SK-N-SH (cell line): Measurements from ENCODE around the gene LRTM1. TPM values are rescaled to one million over a fixed set of nuclear protein-coding genes. Genes with fewer than 3 reads are reported as not detected.
A peak's percentile ranks its signal among the peaks of the same experiment; 100 is the strongest.

Experiments
- CTCF ChIA-PET: fragments of 300-600, 350-600 bp; formaldehyde crosslinking; extraction: SDS; loops from one replicate; lab custom pipeline; 2021; lab: Yijun Ruan, JAX
- POLR2A ChIA-PET: fragments of 350-600 bp; sonication (Branson Sonifier 250); formaldehyde crosslinking; extraction: SDS; loops from one replicate; lab custom pipeline; 2020; ENCODE audit warnings: antibody characterized with exemption, inconsistent platforms; lab: Yijun Ruan, JAX
- DNase-seq: peaks from one replicate; pipeline ENCODE4 v3.0.0; 2012
- H2AFZ ChIP-seq: fragments of 200-600 bp; sonication (generic); 2 replicates; pipeline ENCODE4 v1.8.1; 2016; ENCODE audit warnings: antibody characterized with exemption, mild to moderate bottlenecking, low read depth
- H3F3A ChIP-seq: fragments of 200-600 bp; sonication (generic); replicated peaks from 2 replicates; pipeline ENCODE3; 2016; ENCODE audit warnings: antibody characterized with exemption, mild to moderate bottlenecking; ENCODE audit not compliant: insufficient read depth
- H3K27ac ChIP-seq, 2 experiments: fragments of 200-500 bp in 1 of 2; fragments of 200-600 bp in 1 of 2; sonication (Bioruptor generic) in 1 of 2; sonication (generic), shearing (Covaris generic) in 1 of 2; 2 replicates each; pipeline versions ENCODE4 v1.5.1 to v1.6.1; 2014 to 2016; ENCODE audit warnings: low read depth in 2 of 2, inconsistent platforms in 1 of 2, low read length in 1 of 2, mild to moderate bottlenecking in 1 of 2, mixed read lengths in 1 of 2
- H3K27me3 ChIP-seq: fragments of 200-600 bp; sonication (generic), shearing (Covaris generic); 2 replicates; pipeline ENCODE4 v1.6.1; 2016; ENCODE audit warnings: mixed run types; ENCODE audit not compliant: insufficient read depth
- H3K36me3 ChIP-seq, 2 experiments: fragments of 200-500 bp in 1 of 2; fragments of 200-600 bp in 1 of 2; sonication (Bioruptor generic) in 1 of 2; sonication (generic) in 1 of 2; replicated peaks in 1 of 2; 2 replicates each; pipeline versions ENCODE3 to v1.5.1; 2014 to 2016; ENCODE audit warnings: low read length in 1 of 2, mild to moderate bottlenecking in 1 of 2; ENCODE audit not compliant: insufficient read depth in 2 of 2, control insufficient read depth in 1 of 2
- H3K4me1 ChIP-seq, 2 experiments: fragments of 200-500 bp in 1 of 2; fragments of 200-600 bp in 1 of 2; sonication (Bioruptor generic) in 1 of 2; sonication (generic), shearing (Covaris generic) in 1 of 2; 2 replicates each; pipeline versions ENCODE4 v1.5.1 to v1.6.1; 2014 to 2016; ENCODE audit warnings: low read depth in 1 of 2, low read length in 1 of 2, mixed run types in 1 of 2; ENCODE audit not compliant: insufficient read depth in 2 of 2, control insufficient read depth in 1 of 2
- H3K4me2 ChIP-seq: fragments of 200-600 bp; sonication (generic), shearing (Covaris generic); 2 replicates; pipeline ENCODE4 v1.6.1; 2017; ENCODE audit warnings: mixed run types
- H3K4me3 ChIP-seq, 2 experiments: fragments of 200-500 bp in 1 of 2; fragments of 200-600 bp in 1 of 2; sonication (Bioruptor generic) in 1 of 2; sonication (generic), shearing (Covaris generic) in 1 of 2; 2 replicates each; pipeline versions ENCODE4 v1.5.1 to v1.8.1; 2014 to 2016; ENCODE audit warnings: low read depth in 2 of 2, inconsistent platforms in 1 of 2, low read length in 1 of 2, mild to moderate bottlenecking in 1 of 2, mixed read lengths in 1 of 2, moderate library complexity in 1 of 2
- H3K79me2 ChIP-seq: fragments of 200-600 bp; sonication (generic); 2 replicates; pipeline ENCODE4 v1.8.1; 2017; ENCODE audit warnings: mild to moderate bottlenecking; ENCODE audit not compliant: insufficient read depth
- H3K9ac ChIP-seq: fragments of 200-600 bp; sonication (generic); 2 replicates; pipeline ENCODE4 v1.6.1; 2017; ENCODE audit warnings: mixed run types
- H3K9me2 ChIP-seq: fragments of 200-600 bp; sonication (generic); 2 replicates; pipeline ENCODE4 v1.6.1; 2017; ENCODE audit warnings: mixed run types
- H3K9me3 ChIP-seq: fragments of 200-600 bp; sonication (generic); 2 replicates; pipeline ENCODE4 v1.6.1; 2017; ENCODE audit warnings: mixed run types, mild to moderate bottlenecking, moderate library complexity
- H4K20me1 ChIP-seq: fragments of 200-600 bp; sonication (generic); 2 replicates; pipeline ENCODE4 v1.6.1; 2017; ENCODE audit warnings: mild to moderate bottlenecking, mixed run types; ENCODE audit not compliant: insufficient read depth
- ELF1 ChIP-seq: IDR thresholded peaks from 2 replicates; pipeline ENCODE4 v1.4.0; 2012
- EP300 ChIP-seq, 2 experiments: IDR thresholded peaks; 2 replicates each; pipeline versions ENCODE4 v1.4.0 to v1.6.1; 2012; ENCODE audit warnings: borderline replicate concordance in 1 of 2, low read depth in 1 of 2, low read length in 1 of 2
- EZH2phosphoT487 ChIP-seq: fragments of 200-600 bp; sonication (generic); IDR thresholded peaks from 2 replicates; pipeline ENCODE4 v1.6.1; 2017; ENCODE audit warnings: low read depth, mixed run types, mild to moderate bottlenecking, antibody characterized with exemption, moderate library complexity, borderline replicate concordance
- FOXJ3 ChIP-seq: sonication (generic); formaldehyde crosslinking; IDR thresholded peaks from 2 replicates; pipeline ENCODE4 v1.5.1; 2020; ENCODE audit warnings: mild to moderate bottlenecking, missing genetic modification reagents
- FOXM1 ChIP-seq: IDR thresholded peaks from 2 replicates; pipeline ENCODE4 v1.4.0; 2012; ENCODE audit warnings: low read depth, mild to moderate bottlenecking
- JUND ChIP-seq: IDR thresholded peaks from 2 replicates; pipeline ENCODE4 v1.4.0; 2012
- SIN3A ChIP-seq: IDR thresholded peaks from 2 replicates; pipeline ENCODE4 v1.6.1; 2012; ENCODE audit warnings: low read depth, mild to moderate bottlenecking, low read length, moderate library complexity, borderline replicate concordance
- TCF12 ChIP-seq: IDR thresholded peaks from 2 replicates; pipeline ENCODE4 v1.4.0; 2012
- WGBS: methylation state at CpG from one replicate; pipeline ENCODE4 v1.1.6; 2017; ENCODE audit warnings: low lambda C conversion rate; 5-methylcytosine and 5-hydroxymethylcytosine counted together
- polyA plus RNA-seq, 3 experiments: library from polyadenylated mRNA; depleted of rRNA; stranded (reverse); fragments of >200 nt; gene quantifications; 2 replicates each; pipeline ENCODE4 v1.2.3, GENCODE V29; 2012
- TF ChIP-seq, protein P1 (sequence below): IDR thresholded peaks from 2 replicates; pipeline ENCODE4; 2012
- TF ChIP-seq, protein P2 (sequence below): fragments of 200-600 bp; sonication (generic); IDR thresholded peaks from 2 replicates; pipeline ENCODE4 v1.6.1; 2017; ENCODE audit warnings: antibody characterized with exemption, mild to moderate bottlenecking, moderate library complexity
- TF ChIP-seq, protein P3 (sequence below): IDR thresholded peaks from 2 replicates; pipeline ENCODE4 v1.4.0; 2012; ENCODE audit warnings: low read depth, borderline replicate concordance
- TF ChIP-seq, protein P4 (sequence below): IDR thresholded peaks from 2 replicates; pipeline ENCODE4 v1.6.1; 2012; ENCODE audit warnings: mild to moderate bottlenecking, low read depth, low read length, moderate library complexity
- TF ChIP-seq, protein P5 (sequence below): IDR thresholded peaks from 2 replicates; pipeline ENCODE4 v1.4.0; 2012; ENCODE audit warnings: low read depth

The LRTM1 gene
- polyA plus RNA-seq, 1 of the 3 experiments (the other 2 are of a cell fraction) = 0.03 TPM

DNA sequence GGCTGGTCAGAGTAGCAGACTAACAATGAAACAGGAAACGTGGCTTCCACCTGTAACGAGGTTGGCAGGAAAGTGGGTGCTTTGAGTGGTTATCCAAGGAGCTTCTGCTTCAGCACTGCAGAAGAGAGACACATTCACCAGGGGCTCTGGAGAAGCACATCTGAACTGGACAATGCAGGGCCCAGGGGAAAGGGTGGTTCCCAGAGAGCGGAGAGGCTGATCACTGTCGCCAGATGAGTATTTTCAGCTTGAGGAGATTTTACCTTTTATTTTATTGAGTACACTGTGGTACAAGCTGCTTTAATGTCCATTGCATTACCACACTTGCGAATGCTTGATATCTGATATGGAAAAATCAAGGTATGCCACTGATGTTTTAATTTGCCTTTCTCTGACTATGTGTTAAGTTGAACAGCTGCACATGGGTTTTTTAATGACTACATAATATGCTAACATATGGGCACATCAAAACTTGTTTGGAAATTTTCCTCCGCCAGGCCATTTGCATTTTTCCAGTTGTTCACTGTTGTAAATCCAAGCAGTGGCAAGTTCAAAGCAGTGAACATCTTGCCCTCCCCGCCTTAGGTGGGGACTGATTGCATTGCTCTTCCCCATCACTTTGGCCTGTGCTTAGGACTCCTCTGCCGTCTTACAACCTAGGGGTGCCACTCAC is 52.1 kb downstream of the LRTM1 start:
- Histone ChIP-seq H2AFZ (no peak overlapping the region), H3K27me3 (no peaks in the 10 kb centered on the region), H3K9me3 (no peaks in the 10 kb centered on the region), H3K9me2 (no peaks in the 10 kb centered on the region), H3K4me2 (no peak overlapping the region), H3F3A (peaks cover 5% of the 10 kb centered on the region), H3K4me3 (no peak overlapping the region), H3K4me1 (peaks cover 4% of the 10 kb centered on the region in 2 experiments; a peak in 3 of 4 replicates), H3K27ac (peak overlapping the region in 1 of 2 experiments; percentile 88; a peak in 2 of 4 replicates), H3K36me3 (no peaks in the 10 kb centered on the region), H4K20me1 (no peaks in the 10 kb centered on the region), H3K79me2 (no peaks in the 10 kb centered on the region), H3K9ac (no peak overlapping the region)
- WGBS = 93% methylated on average over 8 of the region's 8 CpGs
- DNase-seq = no peak
- ChIA-PET POLR2A (no interaction called here), CTCF (interaction anchor here (0.8 to 1.1 kb wide), 3 partner anchors 9 to 15 kb away, joined by 3 read pairs; no protein-coding TSS in a partner anchor)
- TF ChIP-seq SIN3A (no peak), FOXJ3 (CRISPR knock-in tag) (no peak), ELF1 (no peak), EZH2phosphoT487 (no peak), EP300 (IDR thresholded peaks at IDR 0.05; ENCODE audit: borderline replicate concordance in 1 of 2, low read depth in 1 of 2, low read length in 1 of 2) (no peak), TCF12 (no peak), FOXM1 (no peak), JUND (no peak)
- TF ChIP-seq, protein P1, sequence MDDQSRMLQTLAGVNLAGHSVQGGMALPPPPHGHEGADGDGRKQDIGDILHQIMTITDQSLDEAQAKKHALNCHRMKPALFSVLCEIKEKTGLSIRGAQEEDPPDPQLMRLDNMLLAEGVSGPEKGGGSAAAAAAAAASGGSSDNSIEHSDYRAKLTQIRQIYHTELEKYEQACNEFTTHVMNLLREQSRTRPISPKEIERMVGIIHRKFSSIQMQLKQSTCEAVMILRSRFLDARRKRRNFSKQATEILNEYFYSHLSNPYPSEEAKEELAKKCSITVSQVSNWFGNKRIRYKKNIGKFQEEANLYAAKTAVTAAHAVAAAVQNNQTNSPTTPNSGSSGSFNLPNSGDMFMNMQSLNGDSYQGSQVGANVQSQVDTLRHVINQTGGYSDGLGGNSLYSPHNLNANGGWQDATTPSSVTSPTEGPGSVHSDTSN = no peak
- TF ChIP-seq, protein P2, sequence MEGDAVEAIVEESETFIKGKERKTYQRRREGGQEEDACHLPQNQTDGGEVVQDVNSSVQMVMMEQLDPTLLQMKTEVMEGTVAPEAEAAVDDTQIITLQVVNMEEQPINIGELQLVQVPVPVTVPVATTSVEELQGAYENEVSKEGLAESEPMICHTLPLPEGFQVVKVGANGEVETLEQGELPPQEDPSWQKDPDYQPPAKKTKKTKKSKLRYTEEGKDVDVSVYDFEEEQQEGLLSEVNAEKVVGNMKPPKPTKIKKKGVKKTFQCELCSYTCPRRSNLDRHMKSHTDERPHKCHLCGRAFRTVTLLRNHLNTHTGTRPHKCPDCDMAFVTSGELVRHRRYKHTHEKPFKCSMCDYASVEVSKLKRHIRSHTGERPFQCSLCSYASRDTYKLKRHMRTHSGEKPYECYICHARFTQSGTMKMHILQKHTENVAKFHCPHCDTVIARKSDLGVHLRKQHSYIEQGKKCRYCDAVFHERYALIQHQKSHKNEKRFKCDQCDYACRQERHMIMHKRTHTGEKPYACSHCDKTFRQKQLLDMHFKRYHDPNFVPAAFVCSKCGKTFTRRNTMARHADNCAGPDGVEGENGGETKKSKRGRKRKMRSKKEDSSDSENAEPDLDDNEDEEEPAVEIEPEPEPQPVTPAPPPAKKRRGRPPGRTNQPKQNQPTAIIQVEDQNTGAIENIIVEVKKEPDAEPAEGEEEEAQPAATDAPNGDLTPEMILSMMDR = no peak
- TF ChIP-seq, protein P3, sequence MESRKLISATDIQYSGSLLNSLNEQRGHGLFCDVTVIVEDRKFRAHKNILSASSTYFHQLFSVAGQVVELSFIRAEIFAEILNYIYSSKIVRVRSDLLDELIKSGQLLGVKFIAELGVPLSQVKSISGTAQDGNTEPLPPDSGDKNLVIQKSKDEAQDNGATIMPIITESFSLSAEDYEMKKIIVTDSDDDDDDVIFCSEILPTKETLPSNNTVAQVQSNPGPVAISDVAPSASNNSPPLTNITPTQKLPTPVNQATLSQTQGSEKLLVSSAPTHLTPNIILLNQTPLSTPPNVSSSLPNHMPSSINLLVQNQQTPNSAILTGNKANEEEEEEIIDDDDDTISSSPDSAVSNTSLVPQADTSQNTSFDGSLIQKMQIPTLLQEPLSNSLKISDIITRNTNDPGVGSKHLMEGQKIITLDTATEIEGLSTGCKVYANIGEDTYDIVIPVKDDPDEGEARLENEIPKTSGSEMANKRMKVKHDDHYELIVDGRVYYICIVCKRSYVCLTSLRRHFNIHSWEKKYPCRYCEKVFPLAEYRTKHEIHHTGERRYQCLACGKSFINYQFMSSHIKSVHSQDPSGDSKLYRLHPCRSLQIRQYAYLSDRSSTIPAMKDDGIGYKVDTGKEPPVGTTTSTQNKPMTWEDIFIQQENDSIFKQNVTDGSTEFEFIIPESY = no peak
- TF ChIP-seq, protein P4, sequence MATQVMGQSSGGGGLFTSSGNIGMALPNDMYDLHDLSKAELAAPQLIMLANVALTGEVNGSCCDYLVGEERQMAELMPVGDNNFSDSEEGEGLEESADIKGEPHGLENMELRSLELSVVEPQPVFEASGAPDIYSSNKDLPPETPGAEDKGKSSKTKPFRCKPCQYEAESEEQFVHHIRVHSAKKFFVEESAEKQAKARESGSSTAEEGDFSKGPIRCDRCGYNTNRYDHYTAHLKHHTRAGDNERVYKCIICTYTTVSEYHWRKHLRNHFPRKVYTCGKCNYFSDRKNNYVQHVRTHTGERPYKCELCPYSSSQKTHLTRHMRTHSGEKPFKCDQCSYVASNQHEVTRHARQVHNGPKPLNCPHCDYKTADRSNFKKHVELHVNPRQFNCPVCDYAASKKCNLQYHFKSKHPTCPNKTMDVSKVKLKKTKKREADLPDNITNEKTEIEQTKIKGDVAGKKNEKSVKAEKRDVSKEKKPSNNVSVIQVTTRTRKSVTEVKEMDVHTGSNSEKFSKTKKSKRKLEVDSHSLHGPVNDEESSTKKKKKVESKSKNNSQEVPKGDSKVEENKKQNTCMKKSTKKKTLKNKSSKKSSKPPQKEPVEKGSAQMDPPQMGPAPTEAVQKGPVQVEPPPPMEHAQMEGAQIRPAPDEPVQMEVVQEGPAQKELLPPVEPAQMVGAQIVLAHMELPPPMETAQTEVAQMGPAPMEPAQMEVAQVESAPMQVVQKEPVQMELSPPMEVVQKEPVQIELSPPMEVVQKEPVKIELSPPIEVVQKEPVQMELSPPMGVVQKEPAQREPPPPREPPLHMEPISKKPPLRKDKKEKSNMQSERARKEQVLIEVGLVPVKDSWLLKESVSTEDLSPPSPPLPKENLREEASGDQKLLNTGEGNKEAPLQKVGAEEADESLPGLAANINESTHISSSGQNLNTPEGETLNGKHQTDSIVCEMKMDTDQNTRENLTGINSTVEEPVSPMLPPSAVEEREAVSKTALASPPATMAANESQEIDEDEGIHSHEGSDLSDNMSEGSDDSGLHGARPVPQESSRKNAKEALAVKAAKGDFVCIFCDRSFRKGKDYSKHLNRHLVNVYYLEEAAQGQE = no peak
- TF ChIP-seq, protein P5, sequence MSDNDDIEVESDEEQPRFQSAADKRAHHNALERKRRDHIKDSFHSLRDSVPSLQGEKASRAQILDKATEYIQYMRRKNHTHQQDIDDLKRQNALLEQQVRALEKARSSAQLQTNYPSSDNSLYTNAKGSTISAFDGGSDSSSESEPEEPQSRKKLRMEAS = no peak
